ENCODE data around the gene DPP8.
"Not testable (repeated sequence)": the region's sequence is repeated elsewhere in the genome, so short reads cannot be mapped to it uniquely, and the experiment has no call there.

The DPP8 gene

DNA sequence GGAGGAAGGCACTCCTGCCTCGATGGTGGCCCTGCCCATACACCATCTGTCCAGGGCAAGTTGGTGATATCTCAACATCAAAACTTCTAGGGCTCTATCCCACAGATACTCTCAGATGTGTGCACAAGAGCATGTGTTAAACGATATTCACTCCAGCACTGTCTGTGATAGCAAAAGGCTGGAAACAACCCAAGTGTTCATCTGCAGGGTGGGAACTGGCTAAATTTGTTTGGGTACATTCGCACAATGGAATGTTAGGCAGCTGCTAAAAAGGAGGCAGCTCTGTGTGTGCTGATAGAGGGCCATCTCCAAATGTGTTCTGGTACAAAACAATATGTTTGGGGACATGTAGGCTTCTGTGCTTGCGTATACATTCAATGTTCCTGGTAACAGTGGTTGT lies 114.5 kb downstream of the DPP8 start:
- DNase-seq (ENCODE audit: low read depth), result no peak

DNA sequence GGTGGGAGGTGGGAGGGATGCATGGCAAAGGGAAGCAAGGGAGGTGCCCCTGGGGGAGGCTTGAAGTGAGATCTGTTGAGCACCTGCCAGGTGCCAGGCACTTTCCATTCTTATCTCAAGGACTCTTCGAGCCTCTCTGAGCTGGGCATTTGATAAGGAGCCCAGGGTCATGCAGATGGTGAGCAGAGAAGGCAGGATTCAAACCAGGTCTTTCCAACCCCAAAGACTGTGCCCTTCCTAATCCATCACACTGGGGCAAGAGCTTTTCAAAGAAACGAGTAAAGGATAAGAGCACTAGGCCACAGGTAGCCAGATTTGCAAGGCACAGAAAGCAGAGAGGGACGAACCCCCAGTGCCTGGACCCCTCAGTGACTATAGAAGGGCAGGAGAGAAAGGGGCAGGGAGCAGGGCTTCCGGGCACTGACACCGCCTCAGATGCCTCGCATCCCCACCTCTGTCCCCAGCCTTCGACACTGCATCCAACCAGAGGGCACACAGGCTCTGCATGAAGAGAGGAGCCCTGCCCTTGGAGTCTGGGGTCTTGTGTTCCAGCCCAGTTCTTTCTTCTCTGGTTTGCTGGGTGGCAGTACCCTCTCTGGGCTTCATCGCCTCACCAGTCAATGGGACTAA lies 115.8 kb downstream of the DPP8 start:
- DNase-seq (ENCODE audit: low read depth), result no peak

DNA sequence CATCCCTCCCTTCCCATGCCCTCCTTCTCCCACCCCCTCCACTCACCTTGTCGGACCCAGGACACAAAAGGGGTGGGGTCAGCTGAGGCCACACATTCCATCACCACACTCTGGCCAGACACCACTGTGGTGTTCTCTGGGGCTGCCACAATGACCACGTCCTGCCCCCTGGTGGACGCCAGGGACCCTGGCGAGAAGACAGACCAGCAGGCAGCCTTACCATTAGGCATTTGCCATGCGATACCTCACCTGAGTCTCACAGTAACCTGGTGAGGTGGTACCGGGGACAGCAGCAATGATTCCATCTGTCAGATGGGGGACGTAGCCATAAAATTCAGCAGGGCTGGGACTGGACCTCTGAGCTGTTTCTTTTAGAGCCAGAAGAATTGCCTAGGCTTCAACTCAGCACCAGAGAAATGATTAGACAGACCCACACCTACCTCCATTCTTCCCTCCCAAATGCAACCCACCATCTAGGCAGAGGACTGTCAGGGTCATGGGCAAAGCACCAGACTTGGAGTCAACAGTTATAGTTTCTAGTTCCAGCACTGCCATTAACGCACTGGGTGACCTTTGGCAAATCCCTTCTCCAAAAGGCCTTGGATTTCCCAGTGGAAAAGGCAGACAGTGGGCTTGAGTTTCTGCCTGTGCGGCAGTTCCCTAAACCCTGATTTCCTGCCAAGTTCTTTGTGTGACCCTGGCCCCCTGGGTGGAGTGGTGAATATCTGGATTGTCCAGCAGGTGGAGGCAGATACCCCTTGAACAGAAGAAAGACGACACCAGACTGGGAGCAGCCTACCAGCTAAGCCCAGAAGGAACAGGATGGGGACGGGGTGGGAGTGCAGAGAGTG lies 116.5 kb downstream of the DPP8 start:
- DNase-seq (ENCODE audit: low read depth), result no peak

DNA sequence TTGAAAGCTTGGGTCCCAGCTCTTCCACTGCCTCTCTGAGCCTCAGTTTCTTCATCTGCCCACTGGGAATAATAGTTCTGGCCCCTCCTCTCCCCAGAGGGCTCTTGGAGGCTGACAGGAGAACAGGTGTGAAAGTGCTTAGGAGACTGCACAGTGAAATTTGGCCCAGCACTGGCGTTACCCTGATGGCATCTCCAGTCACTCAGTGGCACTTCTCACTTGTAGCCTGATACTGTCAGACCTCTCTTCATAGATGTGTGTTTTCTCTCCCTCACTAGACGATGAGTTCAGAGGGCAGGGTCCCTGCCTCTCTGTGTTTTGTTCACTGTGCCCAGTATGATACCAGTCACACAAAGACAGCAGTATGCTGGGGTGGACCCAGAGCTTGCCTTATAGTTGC lies 117.5 kb downstream of the DPP8 start:
- no peak for DNase-seq (ENCODE audit: low read depth)

DNA sequence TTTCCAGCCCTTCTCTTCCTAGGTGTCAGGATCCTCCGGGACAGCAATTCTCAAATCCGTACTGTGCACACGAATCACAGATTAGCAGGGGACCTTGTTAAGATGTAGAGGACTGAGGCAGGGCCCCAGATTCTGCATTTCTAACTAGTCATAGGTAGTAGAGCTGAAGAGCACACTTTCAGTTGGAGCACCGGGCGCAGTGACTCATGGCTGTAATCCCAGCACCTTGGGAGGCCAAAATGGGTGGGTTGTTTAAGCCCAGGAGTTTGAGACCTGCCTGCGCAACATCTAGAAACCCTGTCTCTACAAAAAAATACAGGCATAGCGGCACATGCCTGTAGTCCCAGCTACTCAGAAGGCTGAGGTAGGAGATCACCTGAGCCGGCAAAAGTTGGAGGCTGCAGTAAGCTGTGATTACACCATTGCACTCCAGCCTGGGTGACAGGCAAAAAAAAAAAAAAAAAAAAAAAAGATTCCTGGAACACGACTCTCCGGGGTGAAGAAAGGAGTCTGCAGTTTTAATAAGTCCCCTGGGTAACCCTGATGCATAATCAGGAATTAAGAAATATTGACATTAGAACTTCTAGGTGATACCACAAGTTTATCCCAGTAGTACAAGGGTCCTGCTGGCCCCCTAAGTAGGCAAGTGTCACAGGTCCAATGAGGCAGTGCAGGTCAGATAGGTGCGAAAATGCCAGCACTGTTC lies 118.3 kb downstream of the DPP8 start:
- no peak for DNase-seq (ENCODE audit: low read depth)

DNA sequence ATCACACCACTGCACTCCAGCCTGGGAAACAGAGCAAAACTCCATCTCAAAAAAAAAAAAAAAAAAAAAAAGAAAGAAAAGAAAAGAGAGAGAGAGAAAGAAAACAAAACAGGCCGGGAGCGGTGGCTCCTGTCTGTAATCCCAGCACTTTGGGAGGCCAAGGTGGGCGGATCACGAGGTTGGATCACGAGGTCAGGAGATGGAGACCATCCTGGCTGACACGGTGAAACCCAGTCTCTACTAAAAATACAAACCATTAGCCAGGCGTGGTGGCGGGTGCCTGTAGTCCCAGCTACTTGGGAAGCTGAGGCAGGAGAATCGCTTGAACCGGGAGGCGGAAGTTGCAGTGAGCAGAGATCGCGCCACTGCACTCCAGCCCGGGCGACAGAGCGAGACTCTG lies 119.0 kb downstream of the DPP8 start:
- not testable (repeated sequence) for DNase-seq (ENCODE audit: low read depth)

DNA sequence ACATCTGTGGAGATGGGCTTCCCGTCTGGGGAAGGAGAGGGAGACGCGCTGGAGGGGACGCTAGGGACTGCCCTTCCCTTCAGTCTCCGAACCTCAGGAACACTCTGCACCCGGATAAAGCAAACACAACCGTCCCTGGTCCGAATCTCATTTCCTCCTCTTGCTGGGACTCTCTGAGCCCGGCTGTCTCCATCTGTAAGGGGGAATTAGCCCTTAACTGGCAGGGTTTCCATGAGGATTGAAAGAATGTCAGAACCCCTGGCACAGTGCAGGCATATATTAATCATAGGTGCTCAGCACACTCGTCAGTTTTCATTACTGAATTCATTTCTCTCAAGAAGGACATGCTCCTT lies 120.5 kb downstream of the DPP8 start:
- no peak for DNase-seq (ENCODE audit: low read depth)

DNA sequence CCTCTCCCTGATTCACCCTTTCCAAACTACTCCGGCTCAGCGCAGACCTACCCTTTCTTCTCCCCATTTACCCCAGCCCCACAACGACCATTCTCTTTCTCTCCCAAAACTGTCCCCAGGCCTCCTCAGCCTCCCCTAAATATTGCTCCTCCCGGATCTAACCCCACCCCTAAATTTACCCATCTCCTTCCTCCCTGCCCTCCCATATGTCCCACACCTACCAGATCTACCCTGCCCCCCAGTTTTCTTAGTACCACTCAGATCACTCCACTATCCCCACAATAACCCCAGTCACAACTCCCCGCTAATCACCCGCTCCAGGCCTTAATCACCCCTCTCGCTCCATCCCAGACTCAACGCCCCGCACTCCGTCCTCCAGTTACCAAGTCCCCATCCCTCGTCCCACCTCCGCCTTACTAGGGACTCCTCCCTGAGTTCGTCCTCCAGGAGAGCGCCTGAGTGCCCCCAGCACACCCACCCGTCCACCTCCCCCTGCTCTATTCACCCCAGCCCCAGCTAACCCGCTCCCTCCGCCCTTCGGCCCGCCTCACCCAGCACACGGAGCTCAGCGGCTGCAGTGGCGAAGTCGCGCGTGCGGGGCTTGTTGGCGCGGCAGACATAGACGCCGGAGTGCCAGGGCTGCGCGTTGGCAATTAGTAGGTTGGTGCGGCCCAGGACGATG lies 121.1 kb downstream of the DPP8 start:
- DNase-seq (ENCODE audit: low read depth), result no peak

DNA sequence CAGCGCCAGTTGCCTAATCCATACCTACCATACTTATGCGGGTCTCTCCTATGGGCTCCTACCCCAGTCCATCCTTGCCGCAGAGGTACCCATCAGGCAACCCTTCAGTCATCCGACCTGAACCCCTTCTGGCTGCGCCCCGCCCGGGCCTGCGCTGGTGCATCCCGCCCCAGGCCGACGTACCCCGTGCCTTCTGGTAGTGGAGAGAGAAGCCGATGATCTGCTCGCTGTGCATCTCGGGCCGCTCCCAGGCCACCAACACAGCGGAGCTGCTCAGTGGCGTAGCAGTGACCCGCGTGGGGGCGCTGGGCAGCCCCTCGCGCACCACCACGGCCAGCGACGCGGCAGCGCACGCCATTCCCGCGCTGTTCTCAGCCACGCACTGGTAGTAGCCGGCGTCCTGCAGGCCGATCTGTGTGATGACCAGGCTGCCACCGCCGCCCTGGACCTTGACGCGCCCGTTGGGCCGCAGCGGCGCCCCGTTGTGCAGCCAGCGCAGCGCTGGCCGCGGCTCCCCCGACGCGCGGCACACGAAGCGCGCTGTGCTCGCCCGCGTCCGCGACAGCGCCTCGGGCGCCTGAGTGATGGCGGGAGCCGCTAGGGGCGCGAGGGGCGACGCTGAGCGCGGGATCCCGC lies 121.8 kb downstream of the DPP8 start:
- DNase-seq (ENCODE audit: low read depth), result no peak

DNA sequence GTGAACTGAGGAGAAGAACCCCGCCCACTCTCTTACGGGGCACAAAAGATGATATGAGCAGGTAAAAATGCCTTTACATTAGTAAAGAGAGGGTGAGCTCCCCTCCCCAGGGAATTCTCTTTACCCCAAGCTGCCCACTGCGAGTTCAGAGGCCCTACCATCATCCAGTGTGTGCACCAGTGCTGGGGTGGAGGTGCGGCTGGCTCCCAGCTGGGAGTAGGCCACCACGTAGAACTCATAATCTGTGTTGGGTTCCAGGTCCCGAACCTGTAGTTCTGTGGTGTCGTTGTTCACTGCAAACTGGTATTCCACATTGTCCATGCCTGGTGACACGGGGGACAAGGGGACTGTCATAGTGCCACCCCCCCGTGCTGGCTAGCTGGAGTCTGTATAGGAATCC lies 122.6 kb downstream of the DPP8 start:
- no peak for DNase-seq (ENCODE audit: low read depth)

DNA sequence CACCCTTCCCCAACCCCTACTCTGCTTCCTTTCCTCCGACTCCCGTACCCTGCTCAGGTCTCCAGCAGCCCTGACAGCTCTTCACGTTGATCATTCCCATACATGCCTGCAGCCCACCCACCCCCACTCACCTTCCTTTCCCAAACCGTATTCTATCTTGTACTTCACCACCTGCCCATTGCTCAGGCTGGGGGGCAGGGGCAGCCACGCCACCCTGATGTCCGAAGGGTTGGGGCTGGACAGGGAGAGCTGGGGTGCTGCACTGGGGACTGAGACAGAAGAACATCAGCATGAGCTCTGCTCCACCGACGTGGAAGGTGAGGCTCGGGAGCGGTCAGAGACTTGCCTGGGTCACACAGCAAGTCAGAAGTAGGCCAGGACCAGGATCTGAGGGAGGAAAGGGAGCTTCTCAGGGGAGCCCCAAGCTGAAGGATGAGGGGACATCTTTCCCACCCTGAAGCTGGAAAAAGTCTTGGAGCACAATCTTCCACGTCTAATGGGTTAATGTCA lies 123.2 kb downstream of the DPP8 start:
- DNase-seq (ENCODE audit: low read depth), result no peak

DNA sequence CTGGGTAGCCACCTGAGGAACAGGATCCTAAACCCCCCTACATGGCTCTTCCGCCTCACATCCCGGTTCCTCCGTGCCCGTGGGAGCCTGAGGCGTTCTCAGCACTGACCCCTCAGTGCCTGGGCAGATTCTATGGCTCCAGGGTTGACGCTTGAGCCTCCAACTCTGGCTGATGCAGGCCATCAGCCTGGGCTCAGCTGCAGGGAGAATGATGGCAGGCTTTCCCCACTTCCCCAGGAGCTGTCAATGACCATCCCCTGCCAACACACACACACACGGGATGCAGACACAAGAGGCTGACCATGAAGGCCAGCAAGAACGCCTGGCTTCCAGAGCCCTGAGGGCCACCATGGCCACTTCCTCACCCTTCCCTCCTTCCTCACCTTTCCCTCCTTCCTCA lies 123.9 kb downstream of the DPP8 start:
- DNase-seq (ENCODE audit: low read depth), result no peak

DNA sequence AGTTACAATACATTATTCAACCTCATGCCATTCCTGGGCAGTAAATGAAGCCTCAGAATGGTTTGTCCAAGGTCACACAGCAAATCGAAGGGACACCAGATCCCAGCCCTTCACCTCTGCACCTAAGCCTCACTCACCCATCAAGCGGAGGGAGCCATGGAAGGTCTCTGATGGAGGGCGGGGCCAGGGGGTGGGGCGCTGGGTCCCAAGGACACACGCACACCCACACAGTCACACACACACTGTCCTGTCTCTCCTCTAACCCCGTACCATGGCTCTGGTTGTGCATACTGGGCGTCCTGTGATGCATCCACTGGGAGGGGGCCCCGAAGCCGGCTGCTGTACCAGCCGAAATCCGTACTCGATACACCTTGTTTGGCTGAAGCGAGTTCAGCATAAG lies 124.4 kb downstream of the DPP8 start:
- no peak for DNase-seq (ENCODE audit: low read depth)
